Mesodermal cell (in vitro differentiated cells): ENCODE measurements around the gene APOH.

ENCODE experiments used
- H3K27ac ChIP-seq: 2 replicates; pipeline ENCODE4 v1.7.0; 2013; ENCODE audit warnings: mild to moderate bottlenecking, low read depth, low read length, moderate library complexity; ENCODE audit not compliant: severe bottlenecking
- H3K36me3 ChIP-seq: 2 replicates; pipeline ENCODE4 v1.7.1; 2013; ENCODE audit warnings: mild to moderate bottlenecking, low read length, moderate library complexity; ENCODE audit not compliant: control insufficient read depth, insufficient read depth
- H3K4me1 ChIP-seq: one replicate; pipeline ENCODE4 v1.7.1; 2013; ENCODE audit warnings: mild to moderate bottlenecking, low read length; ENCODE audit not compliant: insufficient read depth, control insufficient read depth, poor library complexity, severe bottlenecking
- H3K4me3 ChIP-seq: 2 replicates; pipeline ENCODE4 v1.7.0; 2013; ENCODE audit warnings: low read length, control low read depth, mild to moderate bottlenecking; ENCODE audit not compliant: insufficient read depth, poor library complexity, severe bottlenecking; ENCODE audit errors: extremely low read depth
- H3K9me3 ChIP-seq: 2 replicates; pipeline ENCODE4 v1.7.1; 2013; ENCODE audit warnings: mild to moderate bottlenecking, low read length, moderate library complexity; ENCODE audit not compliant: control insufficient read depth
- WGBS, 2 experiments: methylation state at CpG; one replicate each; pipeline ENCODE4 v1.1.5; 2013; ENCODE audit warnings: missing lambda C conversion rate in 2 of 2; ENCODE audit not compliant: insufficient coverage in 2 of 2; 5-methylcytosine and 5-hydroxymethylcytosine counted together

Gene APOH

DNA sequence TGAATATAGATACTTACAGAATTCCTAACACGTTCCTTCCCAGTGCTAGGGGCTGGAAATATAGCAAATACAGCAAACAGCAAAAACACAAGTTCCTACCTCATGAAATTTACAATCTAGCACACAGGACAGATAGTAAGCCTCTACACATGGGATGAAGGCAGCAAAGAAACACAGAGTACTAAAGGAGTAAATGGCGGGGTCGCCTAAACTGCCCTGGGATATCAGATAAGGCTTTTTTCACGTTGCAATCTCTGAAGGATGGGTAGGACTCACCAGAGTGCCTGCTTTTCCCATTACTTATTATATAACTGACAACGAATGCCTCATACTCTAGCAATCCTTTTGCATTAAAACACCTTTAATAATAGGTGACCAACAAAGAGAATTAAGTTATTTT lies 57.1 kb downstream of the APOH start:
- 67 to 100% methylated on average over 1 to 2 of the region's 5 CpGs for WGBS, 2 experiments
- no peak overlapping the region for H3K27ac ChIP-seq
- no peaks in the 10 kb centered on the region for H3K9me3 ChIP-seq
- H3K36me3 ChIP-seq, result peaks cover 24% of the 10 kb centered on the region
- no peaks in the 10 kb centered on the region for H3K4me1 ChIP-seq
- H3K4me3 ChIP-seq, result no peak overlapping the region

DNA sequence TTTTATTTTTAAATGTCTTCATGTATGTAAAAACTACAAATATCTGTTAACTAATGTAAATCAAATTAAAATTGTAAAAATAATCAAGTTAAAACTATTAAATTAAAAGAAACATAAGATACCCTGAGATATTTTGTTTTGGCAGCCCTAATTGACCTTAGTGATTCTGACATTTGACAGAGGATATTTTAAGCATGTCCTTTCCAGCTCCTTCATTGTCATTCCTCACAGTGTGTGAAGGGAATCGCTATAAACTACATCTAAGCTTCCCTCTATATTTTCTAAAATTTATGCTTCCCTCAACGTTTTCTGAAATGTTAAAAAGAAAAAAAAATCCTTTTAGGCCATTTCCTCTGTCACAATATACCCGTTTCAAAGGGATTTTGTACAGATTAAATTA lies 57.5 kb downstream of the APOH start:
- H3K4me1 ChIP-seq, result no peaks in the 10 kb centered on the region
- no peak overlapping the region for H3K27ac ChIP-seq
- H3K4me3 ChIP-seq, result no peak overlapping the region
- no peaks in the 10 kb centered on the region for H3K9me3 ChIP-seq
- peaks cover 26% of the 10 kb centered on the region for H3K36me3 ChIP-seq
- no CpG with 5 or more reads among the region's 3 CpGs for WGBS, 2 experiments

DNA sequence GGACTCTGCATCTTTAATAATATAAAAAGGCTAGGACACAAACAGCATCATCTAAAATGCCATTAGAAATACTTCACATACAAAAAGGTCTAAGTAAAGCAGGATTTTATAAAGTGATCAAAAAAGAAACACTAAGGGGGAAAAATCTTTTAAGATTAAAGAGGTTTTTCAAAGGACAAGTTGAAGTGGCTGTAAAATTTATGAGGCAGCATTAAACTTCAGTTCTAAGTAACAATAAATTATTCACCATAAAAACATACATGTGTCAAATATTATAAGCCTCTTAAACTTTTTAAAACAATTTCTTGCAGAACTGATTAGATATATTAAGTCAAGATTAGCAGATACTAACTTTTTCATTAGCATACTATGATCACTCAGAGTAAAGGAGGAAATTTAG lies 58.0 kb downstream of the APOH start:
- Histone ChIP-seq H3K27ac (no peak overlapping the region), H3K4me1 (no peaks in the 10 kb centered on the region), H3K9me3 (no peaks in the 10 kb centered on the region), H3K4me3 (no peak overlapping the region), H3K36me3 (peaks cover 26% of the 10 kb centered on the region)

DNA sequence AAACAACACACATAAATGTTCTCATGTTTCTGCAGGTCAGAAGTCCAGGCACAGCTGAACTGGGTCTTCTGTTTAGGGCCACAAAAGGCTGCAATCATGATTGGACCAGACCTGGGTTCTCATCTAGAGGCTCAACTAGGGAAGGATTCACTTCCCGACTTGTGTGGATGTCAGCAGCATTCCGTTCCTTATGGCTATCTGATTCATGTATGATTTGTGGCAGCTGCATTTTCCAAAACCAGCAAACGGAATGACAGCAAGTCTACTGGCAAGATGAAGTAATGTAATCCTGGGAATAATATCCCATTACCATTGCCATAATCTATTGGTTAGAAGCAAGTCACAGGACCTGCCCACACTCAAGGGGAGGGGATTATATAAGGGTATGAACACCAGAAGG lies 59.4 kb downstream of the APOH start:
- no peaks in the 10 kb centered on the region for H3K4me1 ChIP-seq
- H3K27ac ChIP-seq, result no peak overlapping the region
- H3K36me3 ChIP-seq, result peaks cover 23% of the 10 kb centered on the region
- WGBS, 2 experiments, result 81 to 100% methylated on average over 2 of the region's 3 CpGs
- no peaks in the 10 kb centered on the region for H3K9me3 ChIP-seq
- no peak overlapping the region for H3K4me3 ChIP-seq

DNA sequence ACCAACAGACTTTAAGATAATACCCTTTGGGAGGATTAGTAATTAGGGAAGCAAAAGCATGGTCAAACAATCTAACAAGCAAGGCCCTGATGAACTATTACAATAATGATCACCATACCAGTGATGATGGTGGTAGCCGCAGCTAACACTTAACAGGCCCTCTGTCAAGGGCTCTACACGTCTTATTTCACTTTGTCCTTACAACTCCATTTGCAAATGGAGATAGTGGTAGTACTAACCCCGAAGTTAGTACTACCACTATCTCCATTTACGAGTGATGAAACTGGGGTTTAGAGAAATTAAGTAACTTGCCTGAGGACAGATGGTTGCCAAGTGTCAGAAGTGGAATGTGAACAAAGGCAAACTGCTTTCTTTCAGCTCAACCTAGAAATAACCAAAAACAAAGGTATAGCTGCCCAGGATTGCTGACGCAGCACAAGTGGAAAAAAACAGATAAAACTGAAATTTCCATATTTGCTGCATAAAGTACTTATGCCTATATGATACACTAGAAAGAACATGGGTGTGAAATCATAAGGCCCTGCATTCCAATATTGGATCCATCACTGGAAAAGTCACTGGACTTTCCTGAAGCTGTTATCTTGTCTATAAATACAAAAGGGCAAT lies 61.9 kb downstream of the APOH start:
- Histone ChIP-seq H3K36me3 (peaks cover 19% of the 10 kb centered on the region), H3K9me3 (no peaks in the 10 kb centered on the region), H3K4me1 (no peaks in the 10 kb centered on the region), H3K27ac (no peak overlapping the region), H3K4me3 (no peak overlapping the region)
- 100% methylated on average over 2 of the region's 5 CpGs; no CpG with 5 or more reads in 1 of the 2 experiments for WGBS, 2 experiments

DNA sequence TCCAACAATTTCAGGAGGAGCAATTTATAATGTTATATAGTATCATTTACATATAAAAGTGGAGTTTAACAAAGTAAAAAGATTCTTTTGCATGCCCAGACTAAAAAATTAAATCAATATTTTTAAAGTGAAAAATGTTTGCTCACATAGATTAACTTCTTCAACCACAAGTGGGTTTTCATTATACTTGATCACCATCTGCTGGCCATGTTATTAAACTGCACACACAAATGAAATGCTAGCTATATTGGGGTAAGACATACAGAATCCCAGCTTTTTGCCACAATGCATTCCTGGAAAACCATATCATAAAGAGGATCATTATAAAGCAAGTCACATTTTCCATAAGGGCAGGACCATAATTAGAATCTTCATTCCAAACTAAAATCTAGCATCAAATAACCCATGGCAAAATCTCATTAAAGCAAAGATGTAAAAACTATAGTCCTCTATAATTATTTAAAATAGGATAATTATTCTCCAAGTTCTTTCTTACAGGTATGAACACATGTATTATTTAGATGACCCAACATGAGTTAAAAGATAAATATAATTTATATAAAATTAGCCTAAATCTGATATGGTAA lies 63.6 kb downstream of the APOH start:
- H3K9me3 ChIP-seq, result no peaks in the 10 kb centered on the region
- no peak overlapping the region for H3K4me3 ChIP-seq
- peaks cover 17% of the 10 kb centered on the region for H3K36me3 ChIP-seq
- H3K4me1 ChIP-seq, result no peaks in the 10 kb centered on the region
- H3K27ac ChIP-seq, result no peak overlapping the region
